NCI-H187 (cell line): ENCODE results near the gene VAT1L.
A peak's percentile ranks its signal among the peaks of the same experiment; 100 is the strongest.

Source experiments
- DNase-seq, 2 experiments: peaks; one replicate each; lab custom pipeline; 2025; lab: John Stamatoyannopoulos, UW

VAT1L gene, protein sequence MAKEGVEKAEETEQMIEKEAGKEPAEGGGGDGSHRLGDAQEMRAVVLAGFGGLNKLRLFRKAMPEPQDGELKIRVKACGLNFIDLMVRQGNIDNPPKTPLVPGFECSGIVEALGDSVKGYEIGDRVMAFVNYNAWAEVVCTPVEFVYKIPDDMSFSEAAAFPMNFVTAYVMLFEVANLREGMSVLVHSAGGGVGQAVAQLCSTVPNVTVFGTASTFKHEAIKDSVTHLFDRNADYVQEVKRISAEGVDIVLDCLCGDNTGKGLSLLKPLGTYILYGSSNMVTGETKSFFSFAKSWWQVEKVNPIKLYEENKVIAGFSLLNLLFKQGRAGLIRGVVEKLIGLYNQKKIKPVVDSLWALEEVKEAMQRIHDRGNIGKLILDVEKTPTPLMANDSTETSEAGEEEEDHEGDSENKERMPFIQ

GRCh38 chr16:77788181-77789084 is at the start of gene VAT1L:
TSS of gene VAT1L (plus strand) at chr16:77788564. CDS start at chr16:77788683, 119 bp downstream.
- DNase-seq = peak; percentile 49 to 55

- no peak for DNase-seq
Measured at GRCh38 chr16:77738706-77739558, 49.4 kb upstream of the VAT1L start.

GRCh38 chr16:77739559-77739892 is 48.8 kb upstream of the VAT1L start:
- DNase-seq = no peak

DNA sequence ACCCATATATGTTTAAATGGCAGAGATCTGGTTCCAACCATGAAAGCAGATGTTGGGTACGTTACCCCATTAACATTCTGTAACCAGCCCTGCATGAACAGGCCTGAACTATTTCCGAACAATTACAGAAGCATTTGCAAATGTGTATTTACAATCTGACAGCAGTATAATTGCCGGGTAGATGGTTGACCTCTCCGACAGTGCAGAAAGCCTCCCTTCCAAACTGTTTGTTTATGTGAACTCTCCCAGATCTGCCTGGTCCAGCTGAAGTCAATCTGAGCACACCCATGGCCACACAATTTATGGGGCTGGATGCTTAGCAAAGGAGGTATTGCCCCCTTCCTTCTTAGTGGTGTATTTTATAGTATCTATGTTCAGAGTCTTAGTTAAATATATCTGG is 44.2 kb upstream of the VAT1L start:
- no peak for DNase-seq

DNA sequence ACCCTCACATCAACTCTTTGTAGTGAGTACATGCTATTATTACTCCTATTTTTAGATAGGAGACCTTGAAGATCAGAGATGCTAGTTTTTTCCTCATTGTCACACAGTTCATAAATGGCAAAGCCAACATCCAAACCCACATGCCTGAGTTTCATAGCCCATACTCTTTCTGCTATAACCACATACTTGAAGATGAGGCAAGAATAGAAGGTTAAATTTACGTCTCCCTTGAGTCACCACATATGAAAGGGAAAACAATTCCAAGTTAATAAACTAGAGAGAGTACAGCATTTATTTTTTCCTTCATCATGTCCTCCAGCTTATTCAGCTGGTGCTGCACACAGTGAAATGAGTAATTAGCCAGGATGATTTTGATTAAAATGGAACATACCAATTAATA is 42.4 kb upstream of the VAT1L start:
- DNase-seq = no peak

GRCh38 chr16:77748421-77749005 is 39.9 kb upstream of the VAT1L start:
- no peak for DNase-seq

DNA sequence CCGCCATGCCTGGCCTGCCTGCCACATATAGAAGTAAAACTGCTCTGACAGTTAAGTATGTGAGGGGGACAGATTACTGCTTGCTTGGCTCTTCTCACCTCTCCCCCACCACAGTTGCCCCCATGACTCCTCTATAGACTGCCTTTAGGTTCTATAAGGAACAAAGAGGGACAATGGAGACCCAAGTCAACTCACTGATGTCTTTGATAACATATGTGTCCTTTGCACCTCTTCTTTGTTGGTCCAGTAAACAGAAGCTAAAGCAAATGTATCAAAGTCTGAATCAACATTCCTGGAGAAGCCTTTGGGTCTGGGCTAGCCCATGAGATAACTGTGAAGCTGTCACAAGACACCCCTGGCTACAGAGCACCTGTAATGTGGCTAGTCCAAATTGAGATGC is 38.9 kb upstream of the VAT1L start:
- DNase-seq = no peak

DNA sequence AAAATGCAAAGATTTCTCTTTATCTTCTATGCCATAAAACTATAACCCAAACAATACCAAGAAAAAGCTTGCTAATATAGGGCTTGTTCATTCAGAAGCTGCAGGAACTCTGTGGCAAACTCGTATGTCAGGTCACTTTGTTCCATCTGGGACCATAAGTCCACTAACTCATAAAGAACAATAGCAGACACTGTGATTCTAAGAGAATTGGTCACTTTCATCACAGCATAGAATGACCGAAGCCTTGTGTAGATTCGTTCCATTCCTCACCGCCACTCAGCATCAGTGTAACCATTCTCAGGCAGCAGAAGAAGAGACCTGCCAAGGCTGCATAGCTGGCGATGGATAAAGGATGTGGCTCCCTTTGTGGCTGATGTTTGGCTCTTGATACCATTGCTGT is 30.3 kb upstream of the VAT1L start:
- no peak for DNase-seq

- no peak for DNase-seq
Measured at GRCh38 chr16:77758508-77758907, 29.9 kb upstream of the VAT1L start.

- no peak for DNase-seq
Measured at GRCh38 chr16:77759201-77759600, 29.2 kb upstream of the VAT1L start.

DNA sequence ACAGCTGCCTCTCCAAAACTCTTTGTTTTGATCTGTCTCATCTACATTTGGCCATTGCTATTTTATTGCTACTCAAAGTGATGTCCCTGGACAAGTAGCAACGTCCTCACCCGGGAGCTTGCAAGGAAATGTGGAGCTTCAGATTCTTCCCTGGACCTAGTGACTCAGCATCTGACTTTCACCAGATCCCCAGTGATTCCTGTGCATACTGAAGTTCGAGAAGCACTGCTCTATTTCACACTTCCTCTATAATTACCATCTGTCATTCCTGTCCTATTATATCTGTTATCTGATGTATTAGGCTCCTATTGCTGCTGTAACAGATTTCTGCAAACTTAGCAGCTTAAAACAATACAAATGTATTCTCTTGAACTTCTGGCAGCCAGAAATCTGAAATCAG is 28.5 kb upstream of the VAT1L start:
- DNase-seq = no peak

DNA sequence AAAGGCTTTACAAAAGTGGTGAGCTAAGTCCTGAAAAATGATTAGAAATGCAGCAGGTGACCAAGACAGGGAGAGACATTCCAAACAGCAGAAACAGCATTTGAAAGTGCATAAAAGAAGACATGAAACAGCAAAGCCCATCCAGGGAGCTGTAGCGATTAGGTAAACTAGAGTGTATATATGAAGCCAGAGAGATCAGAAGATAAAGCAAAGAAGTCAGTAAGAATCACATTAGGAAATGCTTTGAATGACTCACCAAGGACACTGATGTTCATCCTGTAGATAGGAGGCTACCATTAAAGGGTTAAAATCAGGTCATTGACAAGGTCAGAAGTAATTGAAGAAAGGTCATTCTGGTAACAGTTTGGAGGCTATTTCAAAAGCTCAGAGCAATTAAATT is 27.6 kb upstream of the VAT1L start:
- DNase-seq = no peak

GRCh38 chr16:77761204-77761603 is 27.2 kb upstream of the VAT1L start:
- DNase-seq = no peak

GRCh38 chr16:77762262-77762661 is 26.1 kb upstream of the VAT1L start:
- DNase-seq = no peak

DNA sequence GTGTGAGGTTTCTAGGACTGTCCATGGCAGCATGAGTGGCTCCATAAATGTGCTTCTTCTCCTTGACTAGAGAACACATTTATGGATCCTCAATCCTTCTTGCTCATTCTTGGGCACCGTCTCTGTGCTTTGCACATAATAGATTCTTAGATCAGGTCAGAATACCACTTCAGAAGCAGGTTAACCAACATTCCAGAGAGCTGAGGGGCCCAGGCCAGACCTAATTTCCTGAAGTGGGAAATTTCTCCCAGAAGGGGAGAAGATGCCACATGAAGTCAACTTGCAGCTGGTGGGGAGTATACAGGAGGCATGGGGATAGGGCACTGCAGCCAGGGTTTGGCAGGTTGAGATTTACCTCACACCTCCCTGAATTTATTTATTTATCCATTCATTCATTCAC is 24.4 kb upstream of the VAT1L start:
- no peak for DNase-seq

DNA sequence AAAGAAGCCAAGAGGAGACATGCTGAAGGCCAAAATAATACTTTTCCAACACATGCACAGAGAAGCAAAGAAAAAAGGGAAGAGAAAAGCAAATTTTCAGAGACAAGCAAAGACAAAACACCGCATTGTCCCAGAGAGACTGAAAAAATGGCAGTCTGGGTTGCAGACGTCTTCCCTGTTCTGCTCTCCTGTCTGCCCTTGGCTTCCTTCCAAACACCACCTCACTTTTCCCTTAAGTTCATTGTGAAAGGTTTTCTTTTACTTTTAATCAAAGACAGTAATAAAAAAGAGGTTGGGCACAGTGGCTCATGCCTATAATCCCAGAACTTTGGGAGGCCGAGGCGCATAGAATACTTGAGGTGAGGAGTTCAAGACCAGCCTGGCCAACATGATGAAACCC is 21.2 kb upstream of the VAT1L start:
- no peak for DNase-seq

- no peak for DNase-seq
Measured at GRCh38 chr16:77767826-77768225, 20.5 kb upstream of the VAT1L start.

GRCh38 chr16:77775911-77776909 is 12.2 kb upstream of the VAT1L start:
- no peak for DNase-seq

GRCh38 chr16:77777745-77778144 is 10.6 kb upstream of the VAT1L start:
- no peak for DNase-seq

- no peak for DNase-seq
Measured at GRCh38 chr16:77780378-77780837, 8.0 kb upstream of the VAT1L start.

DNA sequence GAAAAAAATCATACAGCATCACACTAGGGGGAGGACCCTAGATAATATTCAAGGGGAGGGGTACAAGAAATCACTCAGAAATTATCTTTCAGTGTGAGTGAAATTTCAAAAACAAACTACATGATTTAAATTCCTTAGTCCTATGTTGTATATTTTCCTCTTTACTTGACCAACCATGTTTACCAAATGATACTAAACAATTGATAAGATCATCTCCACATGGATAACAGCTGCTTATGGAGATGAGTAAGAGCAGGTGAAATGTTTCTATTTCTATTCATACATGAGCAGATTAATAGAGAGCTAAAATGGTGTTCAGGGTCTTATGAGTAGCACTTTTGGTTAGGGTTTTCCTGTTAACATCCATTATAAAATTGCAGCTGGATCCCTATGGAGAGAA is 7.3 kb upstream of the VAT1L start:
- no peak for DNase-seq
